Endometrium (tissue), 2 donors: ENCODE data around the gene HEPH.
"Not testable (repeated sequence)": the region's sequence is repeated elsewhere in the genome, so short reads cannot be mapped to it uniquely, and the experiment has no call there.

Experiments
- FAIRE-seq: peaks from 2 replicates; lab custom pipeline; 2012; peaks lifted over from hg19 to GRCh38; lab: Jason Lieb, UNC
- donor health status: control.
- donor health status: control.

HEPH gene

GRCh38 chrX:66203114-66203513 lies 39.1 kb downstream of the HEPH start:
- no peak for FAIRE-seq

- FAIRE-seq, result no peak
Observed at GRCh38 chrX:66221856-66222255, 57.8 kb downstream of the HEPH start.

GRCh38 chrX:66232296-66232695 lies 68.2 kb downstream of the HEPH start:
- FAIRE-seq, result no peak

- no peak for FAIRE-seq
Observed at GRCh38 chrX:66233209-66233608, 69.2 kb downstream of the HEPH start.

GRCh38 chrX:66233904-66234303 lies 69.9 kb downstream of the HEPH start:
- not testable (repeated sequence) for FAIRE-seq

GRCh38 chrX:66255359-66255967 lies 91.4 kb downstream of the HEPH start:
- FAIRE-seq, result no peak

GRCh38 chrX:66262807-66263206 lies 98.8 kb downstream of the HEPH start:
- no peak for FAIRE-seq
